Eye (tissue), 1 donor: ENCODE results near the gene P2RY6.
A peak's percentile ranks its signal among the peaks of the same experiment; 100 is the strongest.

Experiments
- DNase-seq: peaks from one replicate; pipeline ENCODE4 v3.0.0-alpha.2; 2015

Gene P2RY6

GRCh38 chr11:73320763-73321603 is 48.8 kb downstream of the P2RY6 start:
- DNase-seq = no peak

GRCh38 chr11:73321604-73322381 is 49.7 kb downstream of the P2RY6 start:
- DNase-seq = peak; percentile 62

- peak; percentile 44 for DNase-seq
These were observed 50.5 kb downstream of the P2RY6 start for GRCh38 chr11:73322382-73323306.

GRCh38 chr11:73323464-73323863 is 51.3 kb downstream of the P2RY6 start:
- DNase-seq = peak; percentile 65

- no peak for DNase-seq
These were observed 52.0 kb downstream of the P2RY6 start for GRCh38 chr11:73324116-73324515.

- DNase-seq = no peak
These were observed 52.5 kb downstream of the P2RY6 start for GRCh38 chr11:73324665-73325035.

- no peak for DNase-seq
These were observed 53.2 kb downstream of the P2RY6 start for GRCh38 chr11:73325036-73325981.

GRCh38 chr11:73326929-73327811 is 55.0 kb downstream of the P2RY6 start:
- no peak for DNase-seq

- no peak for DNase-seq
These were observed 55.8 kb downstream of the P2RY6 start for GRCh38 chr11:73327812-73328364.

GRCh38 chr11:73330569-73331093 is 58.5 kb downstream of the P2RY6 start:
- DNase-seq = peak; percentile 63

- DNase-seq = peak; percentile 88
These were observed 59.2 kb downstream of the P2RY6 start for GRCh38 chr11:73331138-73331916.

- DNase-seq = no peak
These were observed 61.0 kb downstream of the P2RY6 start for GRCh38 chr11:73333173-73333572.

- DNase-seq = no peak
These were observed 61.7 kb downstream of the P2RY6 start for GRCh38 chr11:73333640-73334383.

- DNase-seq = peak; percentile 48
These were observed 62.5 kb downstream of the P2RY6 start for GRCh38 chr11:73334384-73335203.

- peak; percentile 97 for DNase-seq
These were observed 63.2 kb downstream of the P2RY6 start for GRCh38 chr11:73335204-73335923.

- no peak for DNase-seq
These were observed 65.7 kb downstream of the P2RY6 start for GRCh38 chr11:73337846-73338245.

GRCh38 chr11:73338279-73338678 is 66.1 kb downstream of the P2RY6 start:
- DNase-seq = no peak
